ENCODE results near the gene MIGA1. TPM values are rescaled to one million over a fixed set of nuclear protein-coding genes. Genes with fewer than 3 reads are reported as not detected.
A peak's percentile ranks its signal among the peaks of the same experiment; 100 is the strongest.
"Not testable (repeated sequence)": the region's sequence is repeated elsewhere in the genome, so short reads cannot be mapped to it uniquely, and the experiment has no call there.

The MIGA1 gene
- total and polyA plus RNA-seq, 3 experiments from 2014 or later: 6.9 to 11.7 (median 10.2) TPM

DNA sequence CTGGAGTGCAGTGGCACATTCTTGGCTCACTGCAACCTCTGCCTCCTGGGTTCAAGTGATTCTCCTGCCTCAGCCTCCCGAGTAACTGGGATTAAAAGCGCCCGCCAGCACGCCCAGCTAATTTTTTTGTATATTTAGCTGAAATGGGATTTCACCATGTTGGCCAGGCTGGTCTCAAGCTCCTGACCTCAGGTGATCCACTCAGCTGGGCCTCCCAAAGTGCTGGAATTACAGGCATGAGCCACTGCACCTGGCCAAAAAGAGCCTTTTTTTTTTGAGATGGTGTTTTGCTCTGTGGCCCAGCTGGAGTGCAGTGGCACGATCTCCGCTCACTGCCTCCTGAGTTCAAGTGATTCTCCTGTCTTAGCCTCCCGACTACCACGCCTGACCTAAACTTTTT is 47.4 kb downstream of the MIGA1 start:
- H3K9me3 ChIP-seq (ENCODE audit: low read length); H3K36me3 ChIP-seq (ENCODE audit: insufficient read depth, low read length); H3K4me3 Mint-ChIP-seq; H3K27me3 ChIP-seq (ENCODE audit: insufficient read depth, low read length, poor library complexity, severe bottlenecking); H3K27ac Mint-ChIP-seq; DNase-seq; H3K9me3 Mint-ChIP-seq; POLR2A ChIA-PET; H3K27me3 Mint-ChIP-seq; H3K4me3 ChIP-seq (ENCODE audit: low read length); H3K4me1 ChIP-seq (ENCODE audit: insufficient read depth, low read length); H3K27ac ChIP-seq (ENCODE audit: low read depth, low read length): not testable (repeated sequence)
- Mint-ChIP-seq H3K36me3 (peaks cover 0 to 59% (median 13%) of the 10 kb centered on the region in 3 donors), H3K4me1 (peaks cover 9 to 11% (median 10%) of the 10 kb centered on the region in 3 donors)
- CTCF ChIA-PET: interaction anchor here (3.0 kb wide), 1 partner anchor 288 kb away, joined by 9 read pairs; no protein-coding TSS in a partner anchor

DNA sequence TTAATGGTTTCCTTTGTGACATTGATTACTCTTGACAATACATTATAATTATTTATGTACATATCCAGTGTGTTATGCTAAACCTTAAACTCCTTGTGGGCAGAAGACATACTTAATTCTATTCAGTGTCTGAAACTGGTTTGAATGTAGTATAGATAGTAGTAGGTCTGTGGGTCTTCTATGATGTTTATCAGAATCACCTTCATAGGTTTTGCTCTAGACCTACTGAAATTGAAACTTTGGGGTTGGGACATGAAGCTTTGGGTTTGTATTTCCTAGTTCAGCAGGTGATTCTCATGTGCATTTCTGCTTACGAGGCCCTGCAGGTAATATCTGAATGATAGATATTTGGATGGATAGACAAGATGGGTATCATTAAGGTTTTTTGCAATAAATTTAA is 48.6 kb downstream of the MIGA1 start:
- H3K9me3 ChIP-seq (ENCODE audit: low read length): no peaks in the 10 kb centered on the region
- H3K27me3 ChIP-seq (ENCODE audit: insufficient read depth, low read length, poor library complexity, severe bottlenecking): no peaks in the 10 kb centered on the region
- H3K27ac ChIP-seq (ENCODE audit: low read depth, low read length): no peak overlapping the region
- H3K4me1 Mint-ChIP-seq: peaks cover 8 to 11% (median 10%) of the 10 kb centered on the region in 3 donors
- no peaks in the 10 kb centered on the region for H3K4me1 ChIP-seq (ENCODE audit: insufficient read depth, low read length)
- no peak overlapping the region for H3K4me3 ChIP-seq (ENCODE audit: low read length)
- peaks cover 0 to 63% (median 14%) of the 10 kb centered on the region in 3 donors for H3K36me3 Mint-ChIP-seq
- H3K36me3 ChIP-seq (ENCODE audit: insufficient read depth, low read length): peaks cover 12% of the 10 kb centered on the region
- CTCF ChIA-PET: interaction anchor here (1.2 kb wide), 1 partner anchor 48 kb away, joined by 4 read pairs; no protein-coding TSS in a partner anchor
- no peaks in the 10 kb centered on the region for H3K27me3 Mint-ChIP-seq
- no peak overlapping the region for H3K4me3 Mint-ChIP-seq
- no peak overlapping the region for H3K27ac Mint-ChIP-seq
- POLR2A ChIA-PET: no interaction called here
- DNase-seq: no peak
- H3K9me3 Mint-ChIP-seq: no peaks in the 10 kb centered on the region

DNA sequence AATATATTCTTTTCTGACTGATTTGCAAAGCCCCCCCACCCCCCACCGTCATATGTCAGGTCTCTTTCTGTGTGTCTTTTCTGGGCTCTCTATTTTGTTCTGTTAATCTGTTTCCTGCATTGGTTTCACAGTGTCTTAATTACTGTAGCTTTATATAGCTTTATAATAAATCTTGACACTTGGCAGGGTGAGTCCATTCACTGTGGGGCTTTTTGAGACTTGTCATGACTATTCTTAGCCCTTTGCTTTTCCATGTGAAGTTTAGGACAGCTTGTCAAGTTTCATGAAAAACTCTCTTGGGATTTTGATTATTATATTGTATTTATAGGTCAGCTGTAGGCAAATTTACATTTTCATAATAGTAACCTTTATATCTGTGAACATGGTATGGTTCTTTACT is 50.4 kb downstream of the MIGA1 start:
- H3K4me1 Mint-ChIP-seq: peaks cover 8 to 11% (median 10%) of the 10 kb centered on the region in 3 donors
- CTCF ChIA-PET: interaction anchor here (0.6 to 1.3 kb wide), 3 partner anchors 11 to 135 kb away, joined by 3 read pairs; no protein-coding TSS in a partner anchor
- Histone ChIP-seq H3K4me3 (ENCODE audit: low read length) (no peak overlapping the region), H3K27me3 (ENCODE audit: insufficient read depth, low read length, poor library complexity, severe bottlenecking) (no peaks in the 10 kb centered on the region), H3K36me3 (ENCODE audit: insufficient read depth, low read length) (peaks cover 12% of the 10 kb centered on the region), H3K27ac (ENCODE audit: low read depth, low read length) (no peak overlapping the region), H3K9me3 (ENCODE audit: low read length) (no peaks in the 10 kb centered on the region), H3K4me1 (ENCODE audit: insufficient read depth, low read length) (no peaks in the 10 kb centered on the region)
- POLR2A ChIA-PET: no interaction called here
- H3K36me3 Mint-ChIP-seq: peaks cover 5 to 73% (median 11%) of the 10 kb centered on the region in 3 donors
- H3K4me3 Mint-ChIP-seq: no peak overlapping the region
- no peak for DNase-seq
- H3K27me3 Mint-ChIP-seq: no peaks in the 10 kb centered on the region
- no peaks in the 10 kb centered on the region for H3K9me3 Mint-ChIP-seq
- no peak overlapping the region for H3K27ac Mint-ChIP-seq

DNA sequence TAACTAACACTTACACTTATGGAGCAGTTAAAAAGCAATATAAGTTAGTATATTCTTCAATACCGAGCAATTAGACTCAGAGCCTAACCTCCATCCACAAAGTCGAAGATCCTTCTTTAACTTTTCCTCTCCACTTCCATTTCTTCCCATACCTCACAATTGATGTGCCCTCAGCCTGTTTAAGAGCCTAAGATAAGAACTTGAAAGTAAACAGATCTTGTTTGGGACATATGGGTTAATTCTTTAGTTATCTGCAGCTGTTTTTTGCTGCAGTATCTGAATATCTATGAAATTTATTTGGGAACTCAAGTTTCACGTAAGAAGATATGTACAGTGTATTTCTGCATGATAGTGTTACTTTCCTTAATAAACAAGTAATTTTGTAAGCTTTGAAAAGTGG is 51.5 kb downstream of the MIGA1 start:
- no peaks in the 10 kb centered on the region for H3K9me3 ChIP-seq (ENCODE audit: low read length)
- Mint-ChIP-seq H3K4me1 (peaks cover 5 to 11% (median 6%) of the 10 kb centered on the region in 3 donors), H3K27me3 (no peaks in the 10 kb centered on the region), H3K4me3 (no peak overlapping the region), H3K9me3 (no peaks in the 10 kb centered on the region), H3K27ac (no peak overlapping the region), H3K36me3 (peaks cover 5 to 72% (median 11%) of the 10 kb centered on the region in 3 donors)
- no peak overlapping the region for H3K4me3 ChIP-seq (ENCODE audit: low read length)
- DNase-seq: no peak
- H3K27me3 ChIP-seq (ENCODE audit: insufficient read depth, low read length, poor library complexity, severe bottlenecking): no peaks in the 10 kb centered on the region
- no peaks in the 10 kb centered on the region for H3K4me1 ChIP-seq (ENCODE audit: insufficient read depth, low read length)
- POLR2A ChIA-PET: no interaction called here
- peaks cover 12% of the 10 kb centered on the region for H3K36me3 ChIP-seq (ENCODE audit: insufficient read depth, low read length)
- no peak overlapping the region for H3K27ac ChIP-seq (ENCODE audit: low read depth, low read length)
- CTCF ChIA-PET: no interaction called here

DNA sequence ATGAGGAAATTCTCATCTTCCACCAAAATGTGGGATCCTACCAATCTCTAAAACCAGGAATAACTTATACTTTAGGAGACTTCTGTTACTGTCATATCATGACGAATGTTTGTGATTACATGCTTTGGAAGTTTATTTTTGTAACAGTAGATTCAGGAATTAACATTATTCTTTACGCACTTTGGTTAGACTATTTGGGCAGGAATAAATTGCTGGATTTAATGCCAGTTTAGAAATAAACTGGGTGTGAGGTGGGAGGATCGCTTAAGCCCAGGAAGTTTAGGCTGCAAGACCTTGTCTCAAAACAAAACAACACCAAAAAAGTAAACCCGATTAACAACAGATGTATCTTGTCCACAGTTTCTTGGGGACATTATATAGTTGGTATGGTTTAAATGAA is 52.1 kb downstream of the MIGA1 start:
- peaks cover 6 to 11% (median 8%) of the 10 kb centered on the region in 3 donors for H3K4me1 Mint-ChIP-seq

DNA sequence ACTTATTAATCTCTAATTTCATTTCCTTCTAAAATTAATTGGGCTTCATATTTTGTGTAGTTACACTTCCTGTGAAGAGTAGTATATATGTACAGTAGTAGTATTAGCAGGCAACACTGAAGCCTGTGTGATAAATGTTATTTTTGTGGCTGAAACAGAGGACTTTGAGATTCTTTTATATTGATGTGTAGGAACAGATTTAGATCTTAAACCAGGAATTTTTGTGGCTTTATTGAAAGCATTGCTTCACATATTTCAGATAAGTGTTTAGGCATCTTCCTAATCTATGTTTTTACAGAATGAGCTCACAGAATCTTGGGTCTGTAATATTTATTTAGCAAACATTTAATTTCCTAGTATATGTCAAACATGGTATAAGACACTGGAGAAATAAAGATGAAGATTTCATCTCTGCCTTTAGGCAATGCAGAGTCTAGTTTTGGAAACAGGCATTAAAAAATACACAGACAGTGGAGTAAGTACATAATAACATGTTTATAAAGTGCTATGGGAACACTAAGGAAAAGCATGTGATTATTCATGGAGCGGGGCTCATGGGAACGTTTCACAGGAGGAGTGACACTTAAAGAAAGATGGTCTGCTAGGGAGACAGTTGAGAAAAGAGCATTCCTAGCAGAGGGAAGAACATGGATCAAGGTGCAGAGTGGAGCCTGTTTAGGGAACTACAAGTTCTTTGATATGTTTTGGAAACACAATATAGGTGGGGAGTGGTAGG is 52.7 kb downstream of the MIGA1 start:
- Histone ChIP-seq H3K4me1 (ENCODE audit: insufficient read depth, low read length) (no peaks in the 10 kb centered on the region), H3K9me3 (ENCODE audit: low read length) (no peaks in the 10 kb centered on the region), H3K27me3 (ENCODE audit: insufficient read depth, low read length, poor library complexity, severe bottlenecking) (no peaks in the 10 kb centered on the region), H3K27ac (ENCODE audit: low read depth, low read length) (no peak overlapping the region), H3K4me3 (ENCODE audit: low read length) (no peak overlapping the region), H3K36me3 (ENCODE audit: insufficient read depth, low read length) (peaks cover 12% of the 10 kb centered on the region)
- ChIA-PET POLR2A (no interaction called here), CTCF (no interaction called here)
- DNase-seq: no peak
- no peaks in the 10 kb centered on the region for H3K27me3 Mint-ChIP-seq
- no peaks in the 10 kb centered on the region for H3K9me3 Mint-ChIP-seq
- H3K27ac Mint-ChIP-seq: peak overlapping the region in 2 of 8 donors; percentile 6 to 15
- H3K36me3 Mint-ChIP-seq: peaks cover 5 to 70% (median 15%) of the 10 kb centered on the region in 3 donors
- H3K4me1 Mint-ChIP-seq: peaks cover 6 to 9% (median 8%) of the 10 kb centered on the region in 3 donors
- H3K4me3 Mint-ChIP-seq: no peak overlapping the region

More for the DNA sequence above, 52.1 kb downstream of the MIGA1 start:
- H3K27me3 ChIP-seq (ENCODE audit: insufficient read depth, low read length, poor library complexity, severe bottlenecking): no peaks in the 10 kb centered on the region
- Mint-ChIP-seq H3K4me3 (no peak overlapping the region), H3K27ac (peak overlapping the region in 1 of 8 donors; percentile 72), H3K36me3 (peaks cover 5 to 73% (median 15%) of the 10 kb centered on the region in 3 donors), H3K9me3 (no peaks in the 10 kb centered on the region), H3K27me3 (no peaks in the 10 kb centered on the region)
- CTCF ChIA-PET: no interaction called here
- no peak for DNase-seq
- H3K27ac ChIP-seq (ENCODE audit: low read depth, low read length): no peak overlapping the region
- H3K36me3 ChIP-seq (ENCODE audit: insufficient read depth, low read length): peaks cover 12% of the 10 kb centered on the region
- H3K9me3 ChIP-seq (ENCODE audit: low read length): no peaks in the 10 kb centered on the region
- H3K4me3 ChIP-seq (ENCODE audit: low read length): no peak overlapping the region
- H3K4me1 ChIP-seq (ENCODE audit: insufficient read depth, low read length): no peaks in the 10 kb centered on the region
- POLR2A ChIA-PET: no interaction called here

DNA sequence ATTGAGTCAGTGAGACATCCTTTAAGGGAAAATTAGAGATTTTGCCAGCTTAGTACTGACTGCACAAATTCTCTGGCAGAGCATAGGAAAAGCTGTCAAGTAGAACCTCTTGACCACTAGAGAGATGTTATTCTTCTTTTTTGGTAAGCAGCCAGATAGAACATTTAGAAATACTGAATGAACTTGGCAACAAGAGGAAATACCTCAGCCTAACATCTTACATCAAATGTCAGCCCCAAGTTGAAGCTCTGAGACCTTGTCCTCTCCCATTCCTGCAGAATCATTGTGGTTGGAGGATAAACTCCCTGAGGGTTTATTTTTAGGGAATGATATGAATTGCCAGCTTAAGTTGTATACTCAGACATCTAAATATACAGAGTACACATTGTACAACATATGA is 53.5 kb downstream of the MIGA1 start:
- POLR2A ChIA-PET: no interaction called here
- Histone ChIP-seq H3K4me1 (ENCODE audit: insufficient read depth, low read length) (no peaks in the 10 kb centered on the region), H3K27ac (ENCODE audit: low read depth, low read length) (no peak overlapping the region), H3K9me3 (ENCODE audit: low read length) (no peaks in the 10 kb centered on the region), H3K36me3 (ENCODE audit: insufficient read depth, low read length) (peaks cover 12% of the 10 kb centered on the region), H3K27me3 (ENCODE audit: insufficient read depth, low read length, poor library complexity, severe bottlenecking) (no peaks in the 10 kb centered on the region), H3K4me3 (ENCODE audit: low read length) (no peak overlapping the region)
- Mint-ChIP-seq H3K4me3 (no peak overlapping the region), H3K27ac (peak overlapping the region in 1 of 8 donors; percentile 24), H3K9me3 (no peaks in the 10 kb centered on the region), H3K4me1 (peaks cover 8 to 12% (median 8%) of the 10 kb centered on the region in 3 donors), H3K27me3 (no peaks in the 10 kb centered on the region), H3K36me3 (peaks cover 5 to 71% (median 15%) of the 10 kb centered on the region in 3 donors)
- CTCF ChIA-PET: no interaction called here
- DNase-seq: no peak

DNA sequence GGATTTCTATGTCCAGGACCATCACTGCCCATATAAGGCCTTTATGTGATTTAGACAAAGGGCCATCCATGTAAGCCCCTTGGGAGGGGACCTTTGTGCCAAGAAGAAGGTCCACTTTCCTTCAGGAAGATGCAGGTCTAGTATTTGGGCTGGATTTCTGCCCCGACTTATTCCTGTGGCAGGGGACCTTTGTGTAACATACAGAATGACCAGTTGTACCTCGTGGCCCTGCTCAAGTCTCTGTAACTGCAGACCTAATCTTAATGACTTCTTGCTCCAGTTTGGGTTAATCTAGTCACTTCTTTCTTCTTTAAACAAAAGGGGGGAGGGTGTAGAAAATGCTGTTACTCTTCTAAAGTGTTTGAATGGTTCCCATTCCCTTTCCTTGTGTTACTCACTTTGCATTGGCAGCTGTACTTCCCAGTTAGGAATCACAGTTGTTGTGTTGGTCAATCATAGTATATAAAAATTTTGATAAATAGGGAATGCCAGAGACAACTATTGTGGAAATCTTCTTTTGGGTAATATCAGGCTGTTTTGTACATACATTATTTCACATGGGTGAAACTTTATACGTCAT is 54.2 kb downstream of the MIGA1 start:
- POLR2A ChIA-PET: no interaction called here
- DNase-seq: no peak
- CTCF ChIA-PET: no interaction called here
- H3K9me3 Mint-ChIP-seq: no peaks in the 10 kb centered on the region
- H3K4me1 Mint-ChIP-seq: peaks cover 8 to 11% (median 8%) of the 10 kb centered on the region in 3 donors
- Histone ChIP-seq H3K27ac (ENCODE audit: low read depth, low read length) (no peak overlapping the region), H3K9me3 (ENCODE audit: low read length) (no peaks in the 10 kb centered on the region), H3K36me3 (ENCODE audit: insufficient read depth, low read length) (peaks cover 12% of the 10 kb centered on the region), H3K27me3 (ENCODE audit: insufficient read depth, low read length, poor library complexity, severe bottlenecking) (no peaks in the 10 kb centered on the region), H3K4me3 (ENCODE audit: low read length) (no peak overlapping the region), H3K4me1 (ENCODE audit: insufficient read depth, low read length) (no peaks in the 10 kb centered on the region)
- no peak overlapping the region for H3K27ac Mint-ChIP-seq
- H3K36me3 Mint-ChIP-seq: peaks cover 5 to 68% (median 12%) of the 10 kb centered on the region in 3 donors
- H3K4me3 Mint-ChIP-seq: no peak overlapping the region
- no peaks in the 10 kb centered on the region for H3K27me3 Mint-ChIP-seq
